Mononuclear cell (primary cell): Measurements from ENCODE around the gene GON4L. TPM values are rescaled to one million over a fixed set of nuclear protein-coding genes. Genes with fewer than 3 reads are reported as not detected.
"Not testable (repeated sequence)": the region's sequence is repeated elsewhere in the genome, so short reads cannot be mapped to it uniquely, and the experiment has no call there.

Source experiments
- H3K27me3 ChIP-seq: 2 replicates; pipeline ENCODE4 v1.6.0; 2011; ENCODE audit warnings: low read length, control low read depth; ENCODE audit not compliant: insufficient read depth
- H3K4me1 ChIP-seq: 2 replicates; pipeline ENCODE4 v1.5.1; 2011; ENCODE audit warnings: mild to moderate bottlenecking, low read length, control low read depth; ENCODE audit not compliant: insufficient read depth
- H3K4me3 ChIP-seq: 2 replicates; pipeline ENCODE4 v1.5.1; 2011; ENCODE audit warnings: mild to moderate bottlenecking, low read length, moderate library complexity
- H3K9me3 ChIP-seq: 2 replicates; pipeline ENCODE4 v1.5.1; 2011; ENCODE audit warnings: low read depth, mild to moderate bottlenecking, control low read depth, low read length
- total RNA-seq: library from RNA; depleted of rRNA; stranded (reverse); fragments of >200 nt; gene quantifications from one replicate; pipeline ENCODE4 v1.2.3, GENCODE V29; 2012

GON4L gene, protein sequence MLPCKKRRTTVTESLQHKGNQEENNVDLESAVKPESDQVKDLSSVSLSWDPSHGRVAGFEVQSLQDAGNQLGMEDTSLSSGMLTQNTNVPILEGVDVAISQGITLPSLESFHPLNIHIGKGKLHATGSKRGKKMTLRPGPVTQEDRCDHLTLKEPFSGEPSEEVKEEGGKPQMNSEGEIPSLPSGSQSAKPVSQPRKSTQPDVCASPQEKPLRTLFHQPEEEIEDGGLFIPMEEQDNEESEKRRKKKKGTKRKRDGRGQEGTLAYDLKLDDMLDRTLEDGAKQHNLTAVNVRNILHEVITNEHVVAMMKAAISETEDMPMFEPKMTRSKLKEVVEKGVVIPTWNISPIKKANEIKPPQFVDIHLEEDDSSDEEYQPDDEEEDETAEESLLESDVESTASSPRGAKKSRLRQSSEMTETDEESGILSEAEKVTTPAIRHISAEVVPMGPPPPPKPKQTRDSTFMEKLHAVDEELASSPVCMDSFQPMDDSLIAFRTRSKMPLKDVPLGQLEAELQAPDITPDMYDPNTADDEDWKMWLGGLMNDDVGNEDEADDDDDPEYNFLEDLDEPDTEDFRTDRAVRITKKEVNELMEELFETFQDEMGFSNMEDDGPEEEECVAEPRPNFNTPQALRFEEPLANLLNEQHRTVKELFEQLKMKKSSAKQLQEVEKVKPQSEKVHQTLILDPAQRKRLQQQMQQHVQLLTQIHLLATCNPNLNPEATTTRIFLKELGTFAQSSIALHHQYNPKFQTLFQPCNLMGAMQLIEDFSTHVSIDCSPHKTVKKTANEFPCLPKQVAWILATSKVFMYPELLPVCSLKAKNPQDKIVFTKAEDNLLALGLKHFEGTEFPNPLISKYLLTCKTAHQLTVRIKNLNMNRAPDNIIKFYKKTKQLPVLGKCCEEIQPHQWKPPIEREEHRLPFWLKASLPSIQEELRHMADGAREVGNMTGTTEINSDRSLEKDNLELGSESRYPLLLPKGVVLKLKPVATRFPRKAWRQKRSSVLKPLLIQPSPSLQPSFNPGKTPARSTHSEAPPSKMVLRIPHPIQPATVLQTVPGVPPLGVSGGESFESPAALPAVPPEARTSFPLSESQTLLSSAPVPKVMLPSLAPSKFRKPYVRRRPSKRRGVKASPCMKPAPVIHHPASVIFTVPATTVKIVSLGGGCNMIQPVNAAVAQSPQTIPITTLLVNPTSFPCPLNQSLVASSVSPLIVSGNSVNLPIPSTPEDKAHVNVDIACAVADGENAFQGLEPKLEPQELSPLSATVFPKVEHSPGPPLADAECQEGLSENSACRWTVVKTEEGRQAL (N-terminal part only)
- total RNA-seq = 54.9 TPM

DNA sequence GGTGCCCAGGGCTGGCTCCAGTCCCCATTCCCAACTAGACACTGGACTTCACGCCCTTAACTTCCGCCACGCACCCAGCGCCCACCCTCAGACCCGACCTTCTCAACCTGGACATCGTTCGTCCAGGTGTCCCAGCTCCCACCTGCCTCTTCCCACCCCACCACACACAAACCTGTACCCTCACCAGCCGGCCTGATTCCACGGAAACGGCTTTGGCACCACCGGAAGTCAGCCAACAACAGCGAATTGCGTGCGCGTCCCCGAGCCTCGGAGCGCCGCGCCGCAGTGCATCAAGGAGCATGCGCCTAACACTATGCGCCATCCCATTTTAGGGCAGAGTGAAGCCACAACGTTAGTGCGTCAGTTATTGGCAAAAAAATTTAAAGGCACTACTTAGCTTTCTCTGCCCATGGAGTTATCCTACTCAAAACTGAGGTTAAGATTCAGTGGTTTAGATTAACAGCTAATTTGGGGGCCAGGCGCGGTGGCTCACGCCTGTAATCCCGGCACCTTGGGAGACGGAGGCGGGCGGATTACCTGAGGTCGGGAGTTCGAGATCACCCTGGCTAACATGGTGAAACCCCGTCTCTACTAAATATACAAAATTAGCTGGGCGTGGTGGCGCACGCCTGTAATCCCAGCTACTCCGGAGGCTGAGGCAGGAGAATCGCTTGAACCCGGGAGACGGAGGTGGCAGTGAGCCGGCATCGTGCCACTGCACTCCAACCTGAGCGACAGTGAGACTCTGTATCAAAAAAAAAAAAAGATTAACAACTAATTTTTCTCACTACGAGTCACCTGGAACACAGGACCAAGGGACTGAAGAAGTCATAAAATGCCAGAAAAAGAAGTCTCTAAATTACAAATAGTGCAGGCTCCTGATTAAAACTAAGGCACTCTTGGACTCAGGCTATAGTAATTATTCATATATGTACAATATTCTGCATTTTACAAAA lies at the start of gene GON4L:
Gene GON4L (minus strand): TSS at position 240 of the 956 bp plus-strand sequence. CDS start 3,434 bp downstream, outside the sequence.
- Histone ChIP-seq H3K4me3 (peak within 1 kb of the TSS; percentile 78), H3K4me1 (peaks cover 45% of the 10 kb centered on the region), H3K9me3 (no peaks in the 10 kb centered on the region), H3K27me3 (no peaks in the 10 kb centered on the region)

DNA sequence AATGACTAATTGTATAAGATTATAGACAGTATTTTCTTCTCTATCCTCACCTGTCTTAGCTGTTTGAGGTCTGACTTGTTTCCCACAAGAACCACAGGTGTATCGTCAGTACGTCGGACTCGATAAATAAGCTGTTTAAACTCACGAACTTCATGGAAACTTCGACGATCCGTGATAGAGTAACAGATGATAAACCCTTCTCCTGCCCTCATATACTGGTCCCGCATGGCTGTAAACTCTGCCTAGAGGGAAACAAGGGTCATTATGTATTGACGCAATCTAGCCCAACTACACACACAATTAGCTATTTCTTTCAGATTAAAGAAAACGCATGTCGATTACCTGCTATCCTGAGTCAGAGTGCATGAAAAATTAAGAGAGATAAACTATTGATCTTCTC lies 47.2 kb upstream of the GON4L start:
- H3K9me3 ChIP-seq = no peaks in the 10 kb centered on the region
- H3K27me3 ChIP-seq = no peaks in the 10 kb centered on the region
- H3K4me3 ChIP-seq = no peak overlapping the region
- peaks cover 4% of the 10 kb centered on the region for H3K4me1 ChIP-seq

DNA sequence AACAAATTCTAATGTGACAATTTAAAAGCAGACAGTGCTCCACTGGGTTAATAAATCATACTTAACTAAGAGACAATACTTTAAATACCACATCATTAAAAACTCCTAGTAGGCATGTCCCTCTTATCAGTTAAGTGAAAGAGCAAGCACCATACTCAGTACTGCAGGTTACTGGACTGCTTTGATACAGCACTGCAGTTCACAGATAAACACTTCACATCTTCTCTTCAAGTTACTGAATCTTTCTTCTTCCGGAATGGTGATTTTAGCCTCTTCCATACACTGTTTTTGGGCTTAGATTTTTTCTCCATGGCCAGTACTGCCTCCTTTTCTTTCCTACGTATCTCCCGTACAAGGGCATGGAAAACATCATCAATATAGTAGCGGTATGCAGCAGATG lies 43.1 kb upstream of the GON4L start:
- no peaks in the 10 kb centered on the region for H3K4me1 ChIP-seq
- no peaks in the 10 kb centered on the region for H3K9me3 ChIP-seq
- no peaks in the 10 kb centered on the region for H3K27me3 ChIP-seq
- H3K4me3 ChIP-seq = no peak overlapping the region

DNA sequence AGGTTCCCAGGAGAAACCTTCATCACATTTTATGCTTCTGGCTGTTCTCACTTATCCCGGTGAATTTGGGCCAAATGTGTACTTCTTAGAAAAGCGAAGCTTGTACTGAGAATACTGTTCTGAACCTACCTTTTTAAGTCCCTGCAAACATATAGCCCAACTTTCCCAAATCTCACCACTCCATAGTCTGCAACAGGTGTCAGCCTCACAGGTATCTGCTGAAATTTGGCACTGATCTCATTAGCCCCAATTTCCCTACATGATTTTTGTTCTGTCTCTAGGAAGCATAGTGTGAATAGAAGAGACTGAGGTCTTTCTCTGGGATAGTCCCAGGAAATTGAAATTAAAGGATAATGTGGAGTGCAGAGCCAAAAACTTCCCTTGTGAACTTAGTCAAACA lies 42.7 kb upstream of the GON4L start:
- Histone ChIP-seq H3K4me3 (no peak overlapping the region), H3K4me1 (no peaks in the 10 kb centered on the region), H3K27me3 (no peaks in the 10 kb centered on the region), H3K9me3 (no peaks in the 10 kb centered on the region)

DNA sequence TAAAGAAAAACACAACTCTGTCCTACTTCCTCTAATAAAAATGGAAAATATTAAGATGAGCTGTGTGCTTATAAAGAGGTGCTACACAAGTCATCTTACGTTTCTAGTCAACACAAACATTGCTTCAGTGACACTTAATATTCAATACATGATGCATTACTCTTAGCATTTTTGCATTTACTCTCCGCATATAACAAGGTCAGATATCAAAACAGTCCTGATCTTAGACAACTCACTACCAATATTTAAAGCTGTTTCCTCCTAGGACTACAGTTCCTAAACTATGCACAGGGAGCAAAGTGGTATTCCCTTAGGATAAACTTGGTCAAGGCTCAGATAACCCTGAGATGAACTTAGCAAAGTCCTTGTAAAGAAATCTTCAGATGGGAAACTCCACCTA lies 41.9 kb upstream of the GON4L start:
- no peaks in the 10 kb centered on the region for H3K9me3 ChIP-seq
- peaks cover 2% of the 10 kb centered on the region for H3K4me1 ChIP-seq
- H3K4me3 ChIP-seq = no peak overlapping the region
- H3K27me3 ChIP-seq = no peaks in the 10 kb centered on the region

DNA sequence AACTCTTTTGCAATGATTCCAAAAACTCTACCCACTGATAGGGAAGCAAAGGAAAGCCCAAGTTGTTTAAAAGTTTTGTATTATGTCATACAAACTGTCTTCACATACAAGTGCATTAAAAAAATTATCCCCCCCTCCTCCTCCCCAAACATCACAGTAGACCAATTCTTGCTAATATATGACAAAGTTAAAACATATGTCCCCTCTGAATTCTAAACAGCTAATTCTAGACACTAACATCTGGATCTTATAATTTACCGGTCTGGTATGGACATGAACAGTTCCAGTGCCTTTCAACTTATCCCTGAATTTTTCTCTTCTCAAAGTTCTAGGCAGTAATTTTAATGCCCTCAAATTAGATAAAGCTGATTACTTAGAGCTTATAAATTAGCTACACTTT lies 40.7 kb upstream of the GON4L start:
- H3K27me3 ChIP-seq = no peaks in the 10 kb centered on the region
- peaks cover 13% of the 10 kb centered on the region for H3K4me1 ChIP-seq
- no peak overlapping the region for H3K4me3 ChIP-seq
- H3K9me3 ChIP-seq = no peaks in the 10 kb centered on the region

DNA sequence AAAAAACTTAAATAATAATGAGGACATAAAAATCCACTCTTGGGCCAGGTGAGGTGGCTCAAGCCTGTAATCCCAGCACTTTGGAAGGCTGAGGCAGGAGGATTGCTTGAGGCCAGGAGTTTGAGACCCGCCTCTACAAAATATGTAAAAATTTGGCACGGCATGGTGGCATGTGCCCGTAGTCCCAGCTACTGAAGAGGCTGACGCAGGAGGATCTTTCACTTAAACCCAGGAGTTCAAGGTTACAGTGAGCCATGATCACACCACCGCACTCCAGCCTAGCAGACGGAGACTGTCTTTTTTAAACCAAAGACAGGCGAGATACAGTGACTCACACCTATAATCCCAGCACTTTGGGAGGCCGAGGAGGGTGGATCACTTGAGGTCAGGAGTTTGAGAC lies 39.5 kb upstream of the GON4L start:
- H3K27me3 ChIP-seq, H3K9me3 ChIP-seq, H3K4me3 ChIP-seq: not testable (repeated sequence)
- H3K4me1 ChIP-seq = peaks cover 14% of the 10 kb centered on the region

DNA sequence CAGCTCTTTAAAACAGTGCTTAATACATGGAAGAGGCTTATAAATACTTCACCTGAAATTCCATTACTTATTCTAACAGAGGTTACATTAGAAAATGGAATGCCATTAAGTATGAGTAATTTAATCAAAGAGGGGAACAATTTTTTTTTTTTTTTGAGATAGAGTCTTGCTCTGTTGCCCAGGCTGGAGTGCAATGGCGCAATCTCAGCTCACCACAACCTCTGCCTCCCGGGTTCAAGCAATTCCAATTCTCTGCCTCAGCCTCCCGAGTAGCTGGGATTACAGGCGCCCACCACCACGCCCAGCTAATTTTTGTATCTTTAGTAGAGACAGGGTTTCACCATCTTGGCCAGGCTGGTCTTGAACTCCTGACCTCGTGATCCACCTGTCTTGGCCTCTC lies 38.6 kb upstream of the GON4L start:
- not testable (repeated sequence) for H3K27me3 ChIP-seq, H3K4me3 ChIP-seq, H3K9me3 ChIP-seq
- H3K4me1 ChIP-seq = peaks cover 14% of the 10 kb centered on the region

DNA sequence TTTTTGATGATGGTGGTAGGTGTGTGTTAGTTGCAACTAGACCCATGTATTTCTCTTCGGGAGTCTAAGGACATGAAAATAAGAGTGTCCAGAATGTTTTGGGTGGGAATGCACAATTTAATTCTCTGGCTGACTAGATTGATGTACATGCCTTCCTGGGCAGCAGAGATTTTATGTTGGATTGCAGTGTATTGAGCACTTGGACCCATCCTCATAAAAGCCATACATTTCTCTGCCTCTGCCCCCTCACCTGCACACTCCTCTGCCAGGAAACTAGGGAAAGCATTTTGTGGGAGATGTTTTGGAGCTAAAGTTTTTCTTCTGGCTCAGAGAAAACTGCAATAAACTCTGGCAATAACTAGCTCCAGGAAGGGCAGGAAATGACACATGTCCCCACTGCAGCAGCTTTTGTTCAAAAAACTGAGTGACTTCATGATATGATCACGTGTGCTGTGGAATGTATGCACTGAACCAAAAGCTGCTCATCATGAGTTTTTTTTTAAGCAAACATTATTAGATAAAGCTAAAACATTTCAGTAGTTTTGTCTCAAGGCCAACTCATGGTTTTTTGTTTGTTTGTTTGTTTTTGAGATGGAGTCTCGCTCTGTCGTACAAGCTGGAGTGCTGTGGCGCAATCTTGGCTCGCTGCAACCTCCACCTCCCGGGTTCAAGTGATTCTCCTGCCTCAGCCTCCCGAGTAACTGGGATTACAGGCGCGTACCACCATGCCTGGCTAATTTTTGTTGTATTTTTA lies 36.6 kb upstream of the GON4L start:
- no peaks in the 10 kb centered on the region for H3K9me3 ChIP-seq
- peaks cover 14% of the 10 kb centered on the region for H3K4me1 ChIP-seq
- no peak overlapping the region for H3K4me3 ChIP-seq
- H3K27me3 ChIP-seq = no peaks in the 10 kb centered on the region

DNA sequence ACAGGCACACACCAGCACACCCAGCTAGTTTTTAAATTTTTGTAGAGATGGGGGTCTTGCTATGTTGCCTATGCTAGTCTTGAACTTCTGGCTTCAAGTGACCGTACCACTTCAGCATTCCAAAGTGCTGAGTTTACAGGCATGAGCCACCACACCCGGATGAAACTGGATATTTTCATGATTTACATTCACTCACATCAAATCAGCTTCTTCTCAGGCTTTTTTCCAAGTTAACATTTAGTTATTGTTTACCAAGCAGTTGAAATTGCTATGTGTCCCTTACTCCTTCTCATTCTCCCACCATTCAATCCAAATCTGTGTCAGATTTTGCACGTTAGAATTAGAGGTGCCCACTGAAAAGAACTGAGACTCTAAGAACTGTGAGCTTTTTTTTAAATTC lies 35.8 kb upstream of the GON4L start:
- H3K4me1 ChIP-seq = peaks cover 14% of the 10 kb centered on the region
- no peaks in the 10 kb centered on the region for H3K9me3 ChIP-seq
- H3K27me3 ChIP-seq = no peaks in the 10 kb centered on the region
- H3K4me3 ChIP-seq = no peak overlapping the region

DNA sequence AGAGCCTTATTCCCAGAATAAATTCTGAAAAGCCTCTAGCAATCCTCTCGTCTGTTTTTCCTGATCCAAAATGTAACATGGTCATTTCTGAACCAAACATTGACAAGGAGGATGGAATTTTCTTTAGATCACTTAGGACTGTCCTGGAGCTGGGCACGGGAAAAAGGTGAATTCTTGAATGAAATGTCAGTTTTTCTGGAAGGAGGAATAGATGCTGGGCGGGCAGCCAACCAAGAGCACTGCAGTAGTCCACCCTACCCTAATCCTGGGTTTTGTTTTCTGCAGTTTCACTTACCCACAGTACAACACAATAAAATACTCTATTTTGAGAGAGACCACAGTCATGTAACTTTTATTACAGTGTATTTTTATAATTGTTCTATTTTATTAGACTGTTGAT lies 33.2 kb upstream of the GON4L start:
- no peaks in the 10 kb centered on the region for H3K9me3 ChIP-seq
- no peaks in the 10 kb centered on the region for H3K27me3 ChIP-seq
- no peak overlapping the region for H3K4me3 ChIP-seq
- H3K4me1 ChIP-seq = peaks cover 14% of the 10 kb centered on the region

DNA sequence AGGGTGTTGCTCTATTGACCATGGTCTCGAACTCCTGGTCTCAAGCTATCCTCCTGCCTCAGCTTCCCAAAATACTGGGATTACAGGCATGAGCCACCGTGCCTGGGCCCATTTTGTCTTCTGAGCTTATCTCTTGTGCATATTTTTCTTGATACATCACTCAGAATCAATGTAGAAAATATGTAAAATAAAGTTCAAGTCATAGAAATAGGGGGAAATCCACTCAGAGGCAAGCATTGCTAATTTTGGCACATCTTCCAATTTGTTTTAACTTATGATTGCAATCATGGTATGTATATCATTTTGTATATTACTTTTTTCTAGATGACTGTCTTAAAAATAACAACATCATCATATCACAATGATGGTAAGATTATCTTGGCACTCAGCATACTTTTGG lies 32.6 kb upstream of the GON4L start:
- H3K27me3 ChIP-seq = no peaks in the 10 kb centered on the region

DNA sequence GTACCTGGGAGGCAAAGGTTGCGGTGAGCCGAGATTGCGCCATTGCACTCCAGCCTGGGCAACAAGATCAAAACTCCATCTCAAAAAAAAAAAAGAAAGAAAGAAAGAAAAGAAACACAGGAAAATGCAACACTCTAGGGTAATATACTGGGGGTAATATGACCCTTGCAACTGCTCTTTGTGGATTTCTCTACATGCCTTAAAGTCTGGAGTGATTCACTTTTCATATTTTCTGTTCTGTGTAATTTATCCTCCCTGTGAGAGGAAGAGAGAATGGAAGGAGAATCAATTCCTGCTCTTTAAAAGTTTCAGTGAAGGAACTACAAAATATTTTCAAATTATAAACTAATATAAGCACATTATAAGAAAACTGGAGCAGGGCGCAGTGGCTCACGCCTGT lies 31.5 kb upstream of the GON4L start:
- no peaks in the 10 kb centered on the region for H3K9me3 ChIP-seq
- H3K4me3 ChIP-seq = no peak overlapping the region
- H3K4me1 ChIP-seq = peaks cover 8% of the 10 kb centered on the region
- no peaks in the 10 kb centered on the region for H3K27me3 ChIP-seq

More for the DNA sequence above, 32.6 kb upstream of the GON4L start:
- Histone ChIP-seq H3K9me3 (no peaks in the 10 kb centered on the region), H3K4me3 (no peak overlapping the region), H3K4me1 (peaks cover 14% of the 10 kb centered on the region)
